GM06990 (cell line): ENCODE results near the gene RGS8.

Source experiments
- DNase-seq: peaks from one replicate; pipeline ENCODE4 v3.0.0-alpha.2; 2011; ENCODE audit not compliant: insufficient read length; ENCODE audit errors: extremely low read depth
- H3K27me3 ChIP-seq: replicated peaks from 2 replicates; pipeline ENCODE4 v1.6.0; 2011; ENCODE audit warnings: low read length; ENCODE audit not compliant: control insufficient read depth, insufficient read depth
- H3K36me3 ChIP-seq: 2 replicates; pipeline ENCODE4 v1.5.1; 2011; ENCODE audit warnings: low read length; ENCODE audit not compliant: control insufficient read depth, insufficient read depth
- H3K4me3 ChIP-seq: replicated peaks from 2 replicates; pipeline ENCODE4 v1.5.1; 2011; ENCODE audit warnings: low read depth, mild to moderate bottlenecking, control low read depth, low read length
- TF ChIP-seq, protein P1 (sequence below): IDR thresholded peaks from 2 replicates; pipeline ENCODE4 v1.5.1; 2011; ENCODE audit warnings: low read length, control low read depth, mild to moderate bottlenecking, inconsistent platforms; ENCODE audit not compliant: insufficient read depth, poor library complexity, severe bottlenecking

RGS8 gene

GRCh38 chr1:182684116-182684828 is at the start of gene RGS8:
Gene RGS8 (minus strand): TSS chr1:182684587. CDS start chr1:182669649, 14,938 bp downstream.
- Histone ChIP-seq H3K4me3 (no peak within 1 kb of the TSS), H3K36me3 (no peaks in the 10 kb centered on the region), H3K27me3 (no peaks in the 10 kb centered on the region)
- DNase-seq: no peak
- TF ChIP-seq, protein P1, sequence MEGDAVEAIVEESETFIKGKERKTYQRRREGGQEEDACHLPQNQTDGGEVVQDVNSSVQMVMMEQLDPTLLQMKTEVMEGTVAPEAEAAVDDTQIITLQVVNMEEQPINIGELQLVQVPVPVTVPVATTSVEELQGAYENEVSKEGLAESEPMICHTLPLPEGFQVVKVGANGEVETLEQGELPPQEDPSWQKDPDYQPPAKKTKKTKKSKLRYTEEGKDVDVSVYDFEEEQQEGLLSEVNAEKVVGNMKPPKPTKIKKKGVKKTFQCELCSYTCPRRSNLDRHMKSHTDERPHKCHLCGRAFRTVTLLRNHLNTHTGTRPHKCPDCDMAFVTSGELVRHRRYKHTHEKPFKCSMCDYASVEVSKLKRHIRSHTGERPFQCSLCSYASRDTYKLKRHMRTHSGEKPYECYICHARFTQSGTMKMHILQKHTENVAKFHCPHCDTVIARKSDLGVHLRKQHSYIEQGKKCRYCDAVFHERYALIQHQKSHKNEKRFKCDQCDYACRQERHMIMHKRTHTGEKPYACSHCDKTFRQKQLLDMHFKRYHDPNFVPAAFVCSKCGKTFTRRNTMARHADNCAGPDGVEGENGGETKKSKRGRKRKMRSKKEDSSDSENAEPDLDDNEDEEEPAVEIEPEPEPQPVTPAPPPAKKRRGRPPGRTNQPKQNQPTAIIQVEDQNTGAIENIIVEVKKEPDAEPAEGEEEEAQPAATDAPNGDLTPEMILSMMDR: no peak

- no peak for DNase-seq
- TF ChIP-seq, protein P1: no peak
- Histone ChIP-seq H3K27me3 (no peaks in the 10 kb centered on the region; the same call in 1 of the 2 replicates), H3K4me3 (no peak overlapping the region), H3K36me3 (no peaks in the 10 kb centered on the region)
Observed at GRCh38 chr1:182731852-182732575, 47.6 kb upstream of the RGS8 start.

DNA sequence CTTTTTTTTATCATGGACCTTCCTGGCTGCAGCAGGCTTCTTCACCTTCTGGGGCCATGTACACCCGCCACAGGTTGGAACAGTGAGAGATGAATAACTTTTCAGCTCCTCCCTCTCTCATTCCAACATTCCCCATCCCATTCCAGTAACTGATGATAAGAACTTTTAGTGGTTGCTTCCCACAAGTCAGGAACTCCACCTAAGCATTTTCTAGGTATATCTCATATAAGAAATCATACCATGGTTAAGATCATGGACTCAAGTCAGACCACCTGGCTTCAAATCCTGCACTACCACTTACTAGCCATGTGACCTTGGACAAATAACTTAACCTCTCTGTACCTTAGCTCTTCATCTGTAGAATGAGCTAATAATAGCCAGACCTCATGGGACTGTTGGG is 42.5 kb upstream of the RGS8 start:
- TF ChIP-seq, protein P1: no peak
- H3K36me3 ChIP-seq: no peaks in the 10 kb centered on the region
- no peaks in the 10 kb centered on the region; the same call in 1 of the 2 replicates for H3K27me3 ChIP-seq
- DNase-seq: no peak
- no peak overlapping the region for H3K4me3 ChIP-seq

- TF ChIP-seq, protein P1: no peak
- Histone ChIP-seq H3K4me3 (no peak overlapping the region), H3K27me3 (no peaks in the 10 kb centered on the region; the same call in 1 of the 2 replicates), H3K36me3 (no peaks in the 10 kb centered on the region)
- DNase-seq: no peak
Observed at GRCh38 chr1:182725259-182726255, 41.2 kb upstream of the RGS8 start.

DNA sequence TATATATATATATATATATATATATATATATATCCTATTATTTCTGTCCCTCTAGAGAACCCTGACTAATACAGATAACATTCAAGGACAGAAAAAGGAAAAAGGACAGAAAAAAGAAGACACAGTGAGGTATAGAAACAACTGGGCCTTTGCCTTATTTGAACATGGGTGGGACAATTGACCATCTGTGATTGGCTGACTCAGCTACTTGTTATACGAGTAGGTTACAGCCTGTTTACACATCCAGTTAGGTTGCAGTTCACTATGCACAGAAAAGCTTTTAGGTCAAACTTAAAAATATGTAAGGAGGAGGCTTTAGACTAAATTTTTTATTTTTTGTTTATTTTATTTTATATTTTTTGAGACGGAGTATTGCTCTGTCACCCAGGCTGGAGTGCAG is 39.8 kb upstream of the RGS8 start:
- no peak for DNase-seq
- TF ChIP-seq, protein P1: no peak
- no peak overlapping the region for H3K4me3 ChIP-seq
- no peaks in the 10 kb centered on the region; the same call in 1 of the 2 replicates for H3K27me3 ChIP-seq
- H3K36me3 ChIP-seq: no peaks in the 10 kb centered on the region
